ENCODE data around the gene KCNA3. TPM values are rescaled to one million over a fixed set of nuclear protein-coding genes. Genes with fewer than 3 reads are reported as not detected.

Gene KCNA3
- total and polyA plus RNA-seq, 11 donors, result 0.06 to 2.3 (median 0.47) TPM; not detected in 1

DNA sequence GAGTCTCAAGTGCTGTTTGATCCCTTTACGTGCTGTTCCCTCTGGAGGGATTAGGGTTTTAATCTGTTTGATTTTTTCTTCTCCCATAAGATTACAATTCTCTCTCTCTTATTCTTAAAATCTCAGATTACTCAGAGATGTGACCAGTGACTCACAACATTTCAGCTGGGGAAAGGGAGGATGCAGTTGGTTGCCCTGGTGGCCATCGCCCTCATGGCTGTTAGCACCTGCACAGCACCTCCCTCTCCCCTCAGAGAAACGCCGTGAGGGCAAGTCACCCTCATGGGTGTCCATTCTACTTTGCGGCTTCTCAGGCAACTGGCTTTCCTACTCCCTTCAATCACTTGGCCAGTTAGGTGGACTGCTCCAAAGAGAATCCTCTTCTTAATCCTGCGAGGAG is 42.4 kb upstream of the KCNA3 start:
- H3K27me3 ChIP-seq, result peaks cover 0 to 10% (median 0%) of the 10 kb centered on the region in 9 donors
- ATAC-seq (no peak), DNase-seq (no peak)
- intact Hi-C loops (cut with DNase I), result no loop called here
- TF ChIP-seq, protein P1, sequence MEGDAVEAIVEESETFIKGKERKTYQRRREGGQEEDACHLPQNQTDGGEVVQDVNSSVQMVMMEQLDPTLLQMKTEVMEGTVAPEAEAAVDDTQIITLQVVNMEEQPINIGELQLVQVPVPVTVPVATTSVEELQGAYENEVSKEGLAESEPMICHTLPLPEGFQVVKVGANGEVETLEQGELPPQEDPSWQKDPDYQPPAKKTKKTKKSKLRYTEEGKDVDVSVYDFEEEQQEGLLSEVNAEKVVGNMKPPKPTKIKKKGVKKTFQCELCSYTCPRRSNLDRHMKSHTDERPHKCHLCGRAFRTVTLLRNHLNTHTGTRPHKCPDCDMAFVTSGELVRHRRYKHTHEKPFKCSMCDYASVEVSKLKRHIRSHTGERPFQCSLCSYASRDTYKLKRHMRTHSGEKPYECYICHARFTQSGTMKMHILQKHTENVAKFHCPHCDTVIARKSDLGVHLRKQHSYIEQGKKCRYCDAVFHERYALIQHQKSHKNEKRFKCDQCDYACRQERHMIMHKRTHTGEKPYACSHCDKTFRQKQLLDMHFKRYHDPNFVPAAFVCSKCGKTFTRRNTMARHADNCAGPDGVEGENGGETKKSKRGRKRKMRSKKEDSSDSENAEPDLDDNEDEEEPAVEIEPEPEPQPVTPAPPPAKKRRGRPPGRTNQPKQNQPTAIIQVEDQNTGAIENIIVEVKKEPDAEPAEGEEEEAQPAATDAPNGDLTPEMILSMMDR (IDR thresholded peaks at IDR 0.05), result no peak
- TF ChIP-seq POLR2A (IDR thresholded peaks at IDR 0.05), result no peak
- no peaks in the 10 kb centered on the region for H3K36me3 ChIP-seq
- 77 to 89% (median 81%) methylated on average over 6 of the region's 6 CpGs for WGBS, 4 donors
- H3K9me3 ChIP-seq, result no peaks in the 10 kb centered on the region
- peaks cover 0 to 7% (median 0%) of the 10 kb centered on the region in 12 donors for H3K4me1 ChIP-seq
- H3K27ac ChIP-seq, result no peak overlapping the region
- H3K4me3 ChIP-seq, result no peak overlapping the region

DNA sequence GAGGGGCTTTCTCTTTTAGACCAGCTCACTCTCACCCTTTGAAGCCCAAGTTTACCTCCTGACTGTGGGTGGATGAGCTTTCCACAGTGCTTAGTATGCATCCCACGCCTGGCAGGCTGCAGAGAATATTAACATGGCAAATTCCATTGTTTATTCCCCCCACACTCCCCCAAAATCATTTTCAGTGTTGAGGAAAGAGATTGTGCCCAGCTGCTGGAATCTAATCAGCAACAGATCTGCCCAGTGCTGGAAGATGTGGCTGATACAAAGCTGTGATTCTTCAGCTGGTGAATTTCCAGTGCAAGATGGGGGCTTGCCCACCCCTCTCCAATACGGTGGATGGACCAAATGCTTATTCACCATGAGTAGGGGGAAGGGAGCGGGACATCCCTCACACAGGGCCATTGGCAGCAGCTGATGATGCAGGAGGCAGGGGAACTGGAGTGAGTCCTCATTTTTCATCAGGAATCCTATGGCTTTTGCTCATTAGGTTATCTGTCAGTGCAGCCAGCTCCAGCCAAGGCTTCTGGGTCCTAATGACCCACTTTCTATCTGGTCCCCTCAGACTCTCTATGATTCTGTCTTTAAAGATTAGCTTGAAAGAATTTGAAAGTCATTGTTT is 39.7 kb upstream of the KCNA3 start:
- ATAC-seq (no peak), DNase-seq (no peak)
- H3K27ac ChIP-seq, result no peak overlapping the region
- H3K4me3 ChIP-seq, result no peak overlapping the region
- peaks cover 0 to 7% (median 0%) of the 10 kb centered on the region in 9 donors for H3K27me3 ChIP-seq
- intact Hi-C loops (cut with DNase I), result no loop called here
- TF ChIP-seq, protein P1 (IDR thresholded peaks at IDR 0.05), result no peak
- TF ChIP-seq POLR2A (IDR thresholded peaks at IDR 0.05), result no peak
- WGBS, 4 donors, result 42 to 46% (median 44%) methylated on average over 3 of the region's 3 CpGs
- H3K36me3 ChIP-seq, result no peaks in the 10 kb centered on the region
- no peaks in the 10 kb centered on the region for H3K9me3 ChIP-seq
- peaks cover 0 to 7% (median 0%) of the 10 kb centered on the region in 12 donors for H3K4me1 ChIP-seq

DNA sequence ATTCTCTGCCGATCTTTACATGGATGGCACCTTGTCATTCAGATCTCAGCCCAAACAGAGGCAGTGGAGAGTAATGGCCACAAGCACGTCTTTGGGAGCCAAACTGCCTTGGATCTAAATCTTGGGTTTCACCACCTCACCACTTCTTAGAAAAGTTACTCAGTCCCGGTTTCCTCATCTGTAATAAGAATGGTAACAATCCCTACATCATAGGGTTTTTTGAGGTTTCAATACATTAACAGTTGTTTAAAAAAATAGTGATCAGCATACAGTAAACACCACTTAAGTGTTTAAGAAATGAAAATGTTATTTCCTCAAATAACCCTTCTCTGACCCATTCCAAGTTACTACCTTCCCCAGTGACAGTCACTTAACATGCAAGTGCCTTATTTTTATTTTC is 38.5 kb upstream of the KCNA3 start:
- TF ChIP-seq, protein P1 (IDR thresholded peaks at IDR 0.05), result no peak
- TF ChIP-seq POLR2A (IDR thresholded peaks at IDR 0.05), result no peak
- Histone ChIP-seq H3K36me3 (no peaks in the 10 kb centered on the region), H3K9me3 (no peaks in the 10 kb centered on the region), H3K27me3 (peaks cover 0 to 1% (median 0%) of the 10 kb centered on the region in 9 donors), H3K4me3 (no peak overlapping the region), H3K27ac (no peak overlapping the region), H3K4me1 (peaks cover 0 to 4% (median 0%) of the 10 kb centered on the region in 12 donors)
- intact Hi-C loops (cut with DNase I), result no loop called here
- ATAC-seq (no peak), DNase-seq (no peak)
- 62 to 76% (median 66%) methylated on average over 3 of the region's 3 CpGs for WGBS, 4 donors

DNA sequence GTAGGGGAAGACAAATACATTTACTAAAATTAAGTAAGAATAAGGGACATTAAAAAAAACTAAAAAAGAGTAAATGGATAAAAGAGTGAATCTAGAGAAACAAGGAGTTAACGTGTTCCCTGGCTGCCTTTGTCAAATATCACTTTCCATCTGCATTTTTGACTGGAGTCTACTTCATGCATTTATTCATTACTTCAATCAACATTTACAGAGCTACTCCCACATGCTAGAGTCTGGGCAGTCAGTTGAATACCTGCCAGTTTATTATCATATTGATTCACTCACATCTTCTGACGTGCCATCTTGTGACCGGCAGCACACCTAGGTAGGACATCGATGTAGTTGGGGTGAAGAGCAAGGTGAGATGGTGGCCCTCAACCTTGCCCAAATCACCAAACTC is 35.6 kb upstream of the KCNA3 start:
- Histone ChIP-seq H3K27ac (no peak overlapping the region), H3K9me3 (no peaks in the 10 kb centered on the region), H3K4me3 (no peak overlapping the region), H3K27me3 (no peaks in the 10 kb centered on the region), H3K36me3 (no peaks in the 10 kb centered on the region), H3K4me1 (peaks cover 0 to 4% (median 0%) of the 10 kb centered on the region in 12 donors)
- ATAC-seq, result no peak
- intact Hi-C loops (cut with DNase I), result no loop called here
- DNase-seq, result no peak
- no peak for TF ChIP-seq POLR2A (IDR thresholded peaks at IDR 0.05)
- TF ChIP-seq, protein P1 (IDR thresholded peaks at IDR 0.05), result no peak
- WGBS, 4 donors, result 83 to 87% (median 86%) methylated on average over 4 of the region's 4 CpGs
